Activated CD4-positive, alpha-beta T cell treated with anti-CD3 and anti-CD28 coated beads, Interleukin-2, amount 50 U/mL, for 4 hours (primary cell): Measurements from ENCODE around the gene COL8A1.

Experiments
- DNase-seq, 2 experiments: peaks; one replicate each; pipeline ENCODE4 v3.0.0-alpha.2; 2020

COL8A1 gene

GRCh38 chr3:99765042-99765942 lies 126.9 kb downstream of the COL8A1 start:
- no peak for DNase-seq

GRCh38 chr3:99767291-99767690 lies 128.9 kb downstream of the COL8A1 start:
- DNase-seq = no peak

GRCh38 chr3:99768126-99768525 lies 129.7 kb downstream of the COL8A1 start:
- no peak for DNase-seq

- DNase-seq = no peak
These were observed 130.6 kb downstream of the COL8A1 start for GRCh38 chr3:99768808-99769501.

GRCh38 chr3:99772171-99772570 lies 133.8 kb downstream of the COL8A1 start:
- DNase-seq = no peak

- DNase-seq = no peak
These were observed 134.3 kb downstream of the COL8A1 start for GRCh38 chr3:99772671-99773070.

- no peak for DNase-seq
These were observed 136.1 kb downstream of the COL8A1 start for GRCh38 chr3:99774467-99774866.

GRCh38 chr3:99776516-99777209 lies 138.3 kb downstream of the COL8A1 start:
- DNase-seq = no peak

- no peak for DNase-seq
These were observed 138.8 kb downstream of the COL8A1 start for GRCh38 chr3:99777210-99777549.

- DNase-seq = no peak
These were observed 139.3 kb downstream of the COL8A1 start for GRCh38 chr3:99777708-99778107.

- DNase-seq = no peak
These were observed 142.4 kb downstream of the COL8A1 start for GRCh38 chr3:99780749-99781148.

- DNase-seq = no peak
These were observed 143.4 kb downstream of the COL8A1 start for GRCh38 chr3:99781761-99782160.

GRCh38 chr3:99783011-99783573 lies 144.7 kb downstream of the COL8A1 start:
- DNase-seq = no peak

GRCh38 chr3:99789011-99789721 lies 150.8 kb downstream of the COL8A1 start:
- DNase-seq = no peak

GRCh38 chr3:99794485-99794884 lies 156.1 kb downstream of the COL8A1 start:
- DNase-seq = no peak

- no peak for DNase-seq
These were observed 157.2 kb downstream of the COL8A1 start for GRCh38 chr3:99795573-99795972.

- DNase-seq = no peak
These were observed 161.0 kb downstream of the COL8A1 start for GRCh38 chr3:99799422-99799821.

- no peak for DNase-seq
These were observed 164.9 kb downstream of the COL8A1 start for GRCh38 chr3:99803297-99803696.

- no peak for DNase-seq
These were observed 166.8 kb downstream of the COL8A1 start for GRCh38 chr3:99805160-99805559.

GRCh38 chr3:99808163-99808794 lies 169.9 kb downstream of the COL8A1 start:
- DNase-seq = peak; percentile 18 to 25

- DNase-seq = no peak
These were observed 171.2 kb downstream of the COL8A1 start for GRCh38 chr3:99809565-99809964.

- DNase-seq = no peak
These were observed 172.0 kb downstream of the COL8A1 start for GRCh38 chr3:99810403-99810802.
